Stimulated activated naive CD4-positive, alpha-beta T cell (primary cell): ENCODE results near the gene GNB1.

ENCODE experiments used
- DNase-seq, 6 experiments: peaks; one replicate each; lab custom pipeline; 2025; lab: John Stamatoyannopoulos, UW

Gene GNB1

GRCh38 chr1:1782399-1783221 is 108.3 kb downstream of the GNB1 start:
- peak in 1 of 6 experiments; percentile 29 for DNase-seq

- no peak for DNase-seq
Observed at GRCh38 chr1:1781526-1781903, 109.4 kb downstream of the GNB1 start.

- DNase-seq: no peak
Observed at GRCh38 chr1:1780598-1781525, 110.0 kb downstream of the GNB1 start.

- peak in 5 of 6 experiments; percentile 32 to 82 (median 60) for DNase-seq
Observed at GRCh38 chr1:1779691-1780597, 110.9 kb downstream of the GNB1 start.

GRCh38 chr1:1779320-1779675 is 111.6 kb downstream of the GNB1 start:
- DNase-seq: no peak

- DNase-seq: peak; percentile 43 to 81 (median 70)
Observed at GRCh38 chr1:1778663-1779319, 112.1 kb downstream of the GNB1 start.

GRCh38 chr1:1777950-1778662 is 112.8 kb downstream of the GNB1 start, which contains the start of gene NADK:
Gene NADK (minus strand): TSS chr1:1778470. CDS start chr1:1765406, 13,064 bp downstream.
- peak; percentile 39 to 79 (median 71) for DNase-seq

- DNase-seq: no peak
Observed at GRCh38 chr1:1777583-1777899, 113.3 kb downstream of the GNB1 start.

- DNase-seq: no peak
Observed at GRCh38 chr1:1776672-1777582, 114.0 kb downstream of the GNB1 start.

GRCh38 chr1:1775327-1776226 is 115.3 kb downstream of the GNB1 start:
- DNase-seq: no peak

- DNase-seq: no peak
Observed at GRCh38 chr1:1773874-1774273, 117.0 kb downstream of the GNB1 start.

- no peak for DNase-seq
Observed at GRCh38 chr1:1771096-1771495, 119.8 kb downstream of the GNB1 start.

- DNase-seq: no peak
Observed at GRCh38 chr1:1770102-1770501, 120.8 kb downstream of the GNB1 start.

GRCh38 chr1:1768249-1768992 is 122.5 kb downstream of the GNB1 start:
- no peak for DNase-seq

GRCh38 chr1:1764876-1765470 is 125.9 kb downstream of the GNB1 start:
- DNase-seq: no peak

- DNase-seq: no peak
Observed at GRCh38 chr1:1763657-1764621, 126.9 kb downstream of the GNB1 start.
